ENCODE measurements around the gene FAM149A.

FAM149A gene

DNA sequence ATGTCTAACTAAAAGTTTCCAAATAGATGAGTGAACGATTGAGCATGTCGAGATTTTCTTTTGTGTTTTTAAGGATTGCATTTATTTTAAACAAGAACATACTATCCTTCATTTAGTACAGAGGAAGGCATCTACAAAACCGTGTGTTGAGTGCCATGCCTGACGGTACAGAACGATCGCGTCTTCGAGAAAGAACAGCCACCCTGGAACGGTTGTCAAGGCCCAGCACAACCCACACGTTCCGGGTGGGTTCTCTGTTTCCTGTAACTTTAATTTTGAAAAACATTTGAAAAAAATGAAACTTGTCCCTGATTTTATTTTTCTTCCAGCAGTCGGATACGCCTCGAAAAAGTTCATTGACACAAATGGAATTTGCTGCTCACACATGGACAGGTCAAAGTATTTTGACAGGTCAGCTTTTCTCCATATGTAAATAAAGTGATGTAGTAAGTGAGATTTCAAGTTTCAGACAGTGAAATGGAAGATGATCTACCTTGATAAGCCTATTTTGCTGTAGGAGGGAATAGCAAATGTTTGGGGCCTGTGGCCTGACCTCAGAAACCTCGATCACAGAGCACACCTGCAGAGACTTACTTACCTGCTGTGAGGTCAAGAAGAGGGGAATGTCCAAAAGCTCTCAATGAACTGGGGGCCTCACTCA is 62.5 kb downstream of the FAM149A start:
- DNase-seq = no peak

DNA sequence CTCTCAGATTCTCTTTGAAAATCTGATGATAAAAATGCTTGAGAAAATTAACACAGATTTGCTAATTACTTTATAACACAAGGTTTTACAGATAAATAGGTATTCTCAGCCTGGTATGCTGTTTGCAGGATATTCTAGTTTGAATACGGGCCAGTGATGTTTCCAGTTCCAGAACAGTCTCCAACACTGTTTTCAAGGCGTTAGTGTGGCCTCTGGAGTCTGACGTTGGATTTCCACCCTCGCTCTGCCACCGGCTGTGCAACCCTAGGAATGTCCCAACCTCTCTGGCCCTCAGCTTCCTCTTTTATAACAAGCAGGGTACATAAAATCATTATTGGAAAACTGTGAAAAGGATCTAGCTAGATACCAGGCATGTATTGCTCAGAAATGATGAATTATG is 63.1 kb downstream of the FAM149A start:
- DNase-seq = no peak

DNA sequence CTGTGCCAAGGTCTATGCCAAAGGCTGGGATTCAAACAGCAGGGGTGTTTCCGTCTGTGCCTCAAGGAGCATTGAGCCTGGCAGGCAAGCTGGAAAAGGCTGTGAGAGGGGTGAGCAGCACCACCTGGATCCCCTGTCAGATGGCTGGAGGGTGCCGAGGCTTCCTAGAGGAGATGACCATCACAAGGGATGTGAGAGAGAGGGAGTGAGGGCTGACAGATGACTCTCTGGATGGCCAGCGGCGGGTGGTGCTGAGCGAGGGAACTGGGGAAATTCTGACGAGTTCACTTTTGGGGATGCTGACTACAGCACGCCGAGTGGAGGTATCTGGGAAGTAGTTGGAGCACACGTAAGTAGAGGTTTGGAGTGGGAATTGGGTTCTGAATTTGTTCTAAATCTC is 64.2 kb downstream of the FAM149A start:
- no peak for DNase-seq

DNA sequence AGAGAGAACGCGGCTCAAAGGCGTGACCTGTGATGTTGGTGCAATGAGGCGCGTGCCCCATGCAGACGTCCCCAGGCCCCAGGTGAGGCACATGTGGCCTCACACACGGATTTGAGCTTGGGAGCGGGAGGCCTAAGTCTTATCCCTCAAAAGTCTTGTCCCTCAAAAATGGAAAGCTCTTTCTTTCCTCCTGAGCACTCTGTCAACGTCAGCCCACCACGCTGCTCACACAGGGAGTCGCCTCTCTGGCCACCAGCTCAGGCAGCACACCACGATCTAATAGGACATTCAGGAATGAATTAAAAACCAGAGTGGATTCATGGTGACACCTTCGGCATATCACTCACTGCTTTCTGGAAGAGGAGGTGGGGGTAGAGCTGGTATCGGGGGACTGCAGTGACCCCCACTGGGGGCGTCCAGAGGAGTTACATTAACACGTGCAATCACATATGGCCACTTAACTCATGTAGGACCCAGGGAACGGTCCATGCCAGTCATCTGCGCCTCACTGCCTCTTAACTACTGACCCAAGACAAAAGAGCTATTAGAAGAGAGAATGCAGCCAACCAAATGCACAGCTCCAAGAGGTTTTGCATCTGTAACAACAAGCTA is 64.9 kb downstream of the FAM149A start:
- no peak for DNase-seq

DNA sequence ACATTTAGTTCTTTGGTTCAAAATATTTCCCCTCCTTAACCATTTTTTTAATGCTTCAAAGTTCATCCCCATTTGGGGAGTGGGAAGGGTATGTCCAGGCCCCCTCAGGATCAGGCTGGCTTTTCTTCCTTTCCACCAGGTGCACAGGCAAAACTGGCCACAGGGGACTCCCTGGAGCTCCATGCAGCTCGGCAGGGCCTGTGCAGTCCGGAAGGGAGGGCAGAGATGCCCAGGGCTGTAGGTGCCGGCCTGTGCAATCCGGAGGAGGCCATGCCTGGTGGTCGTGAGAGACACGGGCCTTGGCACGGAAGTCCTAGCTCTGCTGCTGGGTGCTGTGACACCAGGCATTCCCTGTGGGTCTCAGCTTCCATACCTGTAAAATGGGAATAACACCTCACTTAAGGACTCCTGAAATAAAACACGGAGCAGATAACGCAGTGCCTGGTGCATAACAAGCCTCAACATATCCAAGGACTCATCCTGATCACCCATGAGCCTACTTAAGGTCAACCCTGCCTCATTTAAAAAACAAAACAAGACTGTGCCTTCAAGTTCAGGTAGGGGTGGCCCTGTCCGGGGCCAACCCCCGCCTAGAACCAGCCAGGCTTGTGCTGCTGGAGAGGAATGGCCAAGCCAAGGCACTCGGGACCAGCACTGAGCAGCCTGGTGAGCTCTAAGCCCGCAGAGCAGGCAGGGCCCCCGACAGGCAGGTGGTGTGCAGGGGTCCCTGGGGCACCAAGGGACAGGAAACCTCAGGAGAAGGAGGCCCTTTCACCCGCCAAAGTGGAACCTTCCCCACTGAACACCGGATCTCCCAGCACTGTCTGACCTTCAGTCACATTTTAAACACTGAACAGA is 65.7 kb downstream of the FAM149A start:
- DNase-seq = no peak

DNA sequence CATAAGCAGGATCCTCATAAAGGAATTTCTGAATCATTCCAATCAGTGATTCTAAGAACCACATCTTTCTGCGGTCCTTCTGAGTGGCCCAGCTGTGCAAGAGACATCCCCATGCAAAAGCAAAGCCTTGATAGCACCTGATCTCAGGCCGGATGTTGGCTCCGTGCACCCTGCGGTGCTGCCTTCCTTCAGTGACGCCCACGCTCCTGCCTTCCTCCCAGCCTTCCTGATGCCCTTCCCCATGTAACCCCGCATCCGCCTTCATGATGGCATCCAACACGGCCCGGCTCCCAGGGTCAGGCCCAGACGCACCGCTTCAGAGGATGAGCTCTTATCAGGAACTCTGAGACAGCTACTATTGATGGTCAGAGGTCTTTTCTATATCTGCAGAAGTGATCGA is 66.5 kb downstream of the FAM149A start:
- no peak for DNase-seq

DNA sequence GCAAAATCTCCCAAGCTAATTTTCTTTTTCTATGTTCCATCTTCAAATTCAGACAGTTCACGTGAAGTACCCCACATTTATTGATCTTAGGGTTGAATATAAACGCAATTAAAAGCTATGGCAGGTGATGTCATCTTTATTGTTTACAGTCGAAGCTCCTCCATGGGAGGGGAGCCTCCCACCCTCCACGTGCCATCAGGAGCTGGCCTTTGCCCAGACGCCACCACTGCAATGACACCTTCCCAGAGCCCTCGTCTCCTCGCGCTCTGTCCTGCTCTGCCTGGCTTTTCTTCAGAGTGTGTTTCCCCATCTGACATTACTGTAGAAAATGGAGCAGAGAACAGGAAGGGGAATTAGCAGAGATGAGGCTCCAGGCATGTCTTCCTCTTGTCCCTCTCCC is 68.0 kb downstream of the FAM149A start:
- no peak for DNase-seq

DNA sequence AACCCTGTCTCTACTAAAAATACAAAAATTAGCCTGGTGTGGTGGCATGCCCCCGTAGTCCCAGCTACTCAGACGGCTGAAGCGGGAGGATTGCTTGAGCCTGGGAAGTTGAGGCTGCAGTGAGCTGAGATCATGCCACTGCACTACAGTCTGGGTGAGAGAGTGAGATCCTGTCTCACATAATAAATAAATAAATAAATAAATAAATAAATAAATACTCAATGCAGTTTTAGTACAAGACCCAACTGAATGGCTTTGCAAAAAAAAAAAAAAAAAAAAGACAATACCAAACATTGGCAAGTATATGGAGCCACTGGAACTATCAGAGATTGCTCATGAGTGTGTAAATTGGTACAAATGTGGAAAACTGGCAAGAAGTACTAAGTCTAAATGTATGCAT is 83.6 kb downstream of the FAM149A start:
- no peak for DNase-seq

DNA sequence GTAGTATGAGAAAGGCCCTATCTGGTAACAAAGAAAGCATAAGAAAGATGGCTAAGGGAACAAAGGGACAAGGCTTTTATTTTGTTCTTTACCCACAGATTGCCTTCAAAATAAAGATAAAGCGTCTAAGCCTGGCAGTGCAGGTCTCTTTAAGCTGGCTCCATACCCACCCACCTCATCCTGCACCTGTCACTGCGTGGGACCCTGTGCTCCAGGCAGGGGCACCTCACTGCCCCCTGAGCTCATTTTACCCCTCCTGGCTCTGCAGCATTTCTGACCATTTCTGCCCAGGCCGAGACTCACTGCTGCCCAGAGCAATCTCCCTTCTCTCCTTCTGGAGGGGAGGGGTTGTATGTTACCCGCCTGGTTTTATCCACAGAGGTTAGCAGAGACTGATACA is 85.2 kb downstream of the FAM149A start:
- no peak for DNase-seq

DNA sequence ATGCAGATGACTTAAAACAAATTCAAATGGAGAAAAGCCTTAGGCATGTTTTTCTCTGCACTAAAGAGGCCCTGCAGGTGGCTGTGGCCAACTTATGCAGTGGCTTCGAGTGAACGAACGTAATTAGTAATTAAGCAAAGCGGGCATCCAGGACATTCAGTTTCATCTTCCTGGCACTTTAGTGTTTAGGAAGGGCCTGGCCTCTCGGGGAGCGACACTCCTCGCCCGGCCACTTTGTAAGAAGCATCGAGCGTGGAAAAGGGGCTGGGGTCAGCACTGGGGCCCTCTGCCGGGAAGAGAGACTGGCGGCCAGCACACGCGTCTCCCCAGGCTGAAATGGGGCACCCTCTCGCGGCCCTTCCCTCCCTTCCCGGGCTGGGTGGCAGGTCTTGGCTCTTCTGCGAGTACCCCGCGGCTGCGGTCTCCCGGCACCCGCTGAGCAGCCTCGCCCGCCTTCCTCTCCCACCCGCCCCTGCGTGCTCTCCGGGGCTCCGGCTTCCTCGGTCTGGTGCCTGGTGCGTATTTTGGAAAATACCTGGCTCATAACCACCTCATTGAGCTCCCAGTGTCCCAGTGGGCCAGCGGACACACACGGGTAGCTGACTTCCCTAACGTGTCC is 86.2 kb downstream of the FAM149A start:
- peak; percentile 27 for DNase-seq

DNA sequence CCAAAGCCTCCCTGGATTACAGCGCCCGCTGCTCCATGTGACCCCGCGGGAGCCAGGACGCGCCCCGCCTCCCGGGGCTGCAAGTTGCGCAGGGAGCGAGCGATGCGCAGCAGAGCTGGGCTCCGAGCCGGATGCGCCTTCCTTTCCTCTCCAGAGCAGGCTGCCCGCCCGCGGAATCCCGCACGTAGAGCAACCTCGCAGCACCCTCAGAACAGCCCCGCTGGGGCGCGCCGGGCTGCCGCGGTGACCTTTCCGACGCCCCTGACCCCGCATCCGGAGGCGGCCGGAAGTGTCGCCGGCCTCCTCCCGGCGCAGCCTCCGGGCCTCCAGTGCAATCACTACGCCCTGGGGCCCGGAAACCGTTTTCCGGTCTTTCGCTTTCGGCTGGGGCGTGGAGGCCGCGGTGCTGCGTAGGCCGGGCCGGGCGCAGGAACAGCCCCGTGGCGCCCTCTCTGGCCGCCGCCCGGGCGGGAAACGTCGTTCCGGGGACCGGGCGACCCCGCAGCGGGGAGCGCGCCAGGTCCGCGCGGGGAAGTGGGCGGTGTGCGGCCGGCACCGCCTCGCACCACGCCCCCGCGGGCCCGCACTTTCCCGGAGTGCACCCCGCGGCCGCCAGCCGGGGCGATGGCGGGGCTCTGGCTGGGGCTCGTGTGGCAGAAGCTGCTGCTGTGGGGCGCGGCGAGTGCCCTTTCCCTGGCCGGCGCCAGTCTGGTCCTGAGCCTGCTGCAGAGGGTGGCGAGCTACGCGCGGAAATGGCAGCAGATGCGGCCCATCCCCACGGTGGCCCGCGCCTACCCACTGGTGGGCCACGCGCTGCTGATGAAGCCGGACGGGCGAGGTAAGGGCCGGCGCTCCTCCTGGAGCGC is 86.9 kb downstream of the FAM149A start, which contains the start of gene CYP4V2:
CYP4V2 (plus strand) TSS at position 368 of the 866 bp plus-strand sequence; CDS start at position 625, 257 bp downstream.
- peak; percentile 37 for DNase-seq

DNA sequence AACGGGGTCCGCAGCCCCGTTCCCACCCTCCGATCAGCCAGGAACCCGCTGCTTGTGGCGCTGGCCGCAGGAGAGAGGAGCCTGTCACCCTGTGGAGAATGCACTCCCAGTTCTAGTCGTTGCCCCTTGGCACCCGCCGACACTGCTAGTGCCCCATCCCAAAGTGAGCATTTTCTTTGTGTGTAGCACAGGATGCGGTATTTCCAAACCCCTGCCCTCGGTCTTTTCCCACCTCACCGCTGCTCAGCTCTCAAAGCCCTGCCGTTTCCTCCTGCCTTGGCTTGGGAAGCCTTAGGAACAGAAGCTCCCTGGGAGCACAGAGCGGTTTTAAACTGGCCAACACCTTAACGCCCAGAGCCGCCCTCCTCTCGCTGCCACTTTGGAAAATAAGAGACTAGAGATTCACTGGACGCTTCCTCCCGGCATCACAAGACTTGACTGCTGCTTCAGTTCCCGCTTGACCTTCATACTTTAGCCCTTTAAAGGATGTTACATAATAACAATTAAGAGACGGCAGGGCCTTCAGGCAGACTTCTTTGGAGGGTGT is 87.6 kb downstream of the FAM149A start:
- peak; percentile 27 for DNase-seq

DNA sequence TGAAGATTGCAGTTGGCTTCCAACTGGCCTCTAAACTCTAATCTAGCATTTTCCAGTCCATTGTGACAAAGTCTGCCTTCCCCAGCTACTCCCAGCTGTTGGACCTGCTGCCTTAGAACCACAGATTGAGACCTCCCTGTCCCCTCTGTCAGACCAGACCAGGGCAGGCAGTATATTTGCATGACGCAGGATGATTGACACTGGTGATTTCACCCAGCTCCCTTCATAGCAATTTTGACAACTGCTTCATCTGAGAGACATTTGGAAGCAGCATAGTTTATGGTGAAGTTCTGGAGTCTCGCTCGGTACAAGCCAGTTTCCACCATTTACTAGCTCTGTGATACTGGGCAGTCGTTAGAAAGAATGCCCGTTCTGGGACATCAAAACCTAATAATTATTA is 89.3 kb downstream of the FAM149A start:
- DNase-seq = no peak

DNA sequence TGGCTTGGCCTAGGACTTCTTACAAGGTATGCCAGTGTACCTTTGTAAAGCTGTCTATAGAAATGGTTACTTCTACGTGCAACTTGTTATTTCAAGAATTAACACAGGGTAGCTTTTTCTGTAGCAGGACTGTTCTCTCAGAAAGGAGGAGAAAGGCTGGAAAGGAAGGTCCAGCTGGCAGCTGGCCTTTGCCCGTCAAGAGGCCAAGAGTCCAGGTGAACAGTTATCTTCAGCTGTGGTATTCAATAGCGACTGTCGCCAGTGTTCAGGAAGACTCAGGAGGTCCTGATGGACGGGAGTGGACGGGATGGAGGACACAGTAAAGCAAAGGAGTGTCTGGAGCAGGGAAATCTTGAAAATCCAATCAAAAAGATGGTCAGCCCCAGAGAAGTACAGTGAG is 91.6 kb downstream of the FAM149A start:
- DNase-seq = no peak

DNA sequence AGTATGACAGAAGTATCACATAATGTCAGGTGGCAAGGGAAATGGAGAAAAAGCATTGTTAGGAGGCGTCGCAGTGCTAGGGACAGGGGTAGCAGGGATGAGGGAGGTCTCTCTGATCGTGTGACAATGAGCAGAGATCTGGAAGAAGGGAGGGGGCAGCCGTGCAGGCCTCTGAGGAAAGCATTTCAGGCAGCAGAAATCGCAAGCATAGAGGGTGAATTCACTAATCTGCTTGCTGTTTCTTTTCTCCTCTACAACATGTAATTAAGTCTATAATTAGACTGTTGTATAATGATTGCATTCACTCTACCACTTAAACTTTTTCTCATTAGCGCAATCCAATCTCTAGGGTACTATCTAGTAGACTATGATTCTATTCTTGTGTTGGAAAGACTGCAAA is 96.0 kb downstream of the FAM149A start:
- DNase-seq = no peak

DNA sequence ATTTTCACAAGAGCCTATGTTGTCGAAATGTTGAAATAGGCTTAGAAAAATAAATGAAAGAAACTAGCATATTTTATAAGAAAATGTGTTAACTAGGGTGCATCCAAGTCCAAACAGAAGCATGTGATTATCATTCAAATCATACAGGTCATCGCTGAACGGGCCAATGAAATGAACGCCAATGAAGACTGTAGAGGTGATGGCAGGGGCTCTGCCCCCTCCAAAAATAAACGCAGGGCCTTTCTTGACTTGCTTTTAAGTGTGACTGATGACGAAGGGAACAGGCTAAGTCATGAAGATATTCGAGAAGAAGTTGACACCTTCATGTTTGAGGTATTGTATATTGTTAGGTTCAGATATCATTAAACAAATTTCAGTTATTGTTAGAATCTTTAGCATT is 96.5 kb downstream of the FAM149A start:
- DNase-seq = no peak

DNA sequence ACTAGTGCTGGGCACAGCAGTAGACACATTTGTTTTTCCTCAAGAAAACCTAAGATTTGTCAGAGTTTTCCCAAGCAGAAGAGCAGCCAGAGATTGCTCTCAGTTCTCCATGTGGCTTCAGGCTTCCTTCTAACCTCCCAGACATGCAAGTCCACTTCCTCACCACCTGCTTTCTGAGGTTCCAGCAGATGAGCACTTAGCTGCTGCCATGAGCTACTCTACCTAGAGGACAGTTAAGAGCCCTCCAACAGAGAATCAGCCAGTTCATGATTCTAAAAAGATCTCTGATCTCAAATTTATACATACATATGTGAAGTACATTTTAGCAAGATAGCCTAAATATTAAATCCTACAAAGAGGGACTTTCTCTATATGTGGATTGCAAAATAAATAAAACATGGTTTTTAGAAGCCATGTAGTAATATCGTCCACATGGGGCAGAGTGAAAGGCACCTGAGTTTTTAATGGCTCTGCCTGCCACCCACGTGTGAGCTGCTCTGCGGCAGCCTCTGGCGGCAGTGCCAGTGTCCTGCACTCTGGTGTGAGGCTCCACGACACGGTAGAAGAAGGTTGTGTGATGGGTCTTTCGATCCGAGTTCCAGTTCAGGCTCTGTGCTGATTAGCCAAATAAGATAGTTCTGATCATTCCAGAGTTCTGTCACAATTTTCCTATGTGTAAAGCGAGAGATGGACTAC is 97.2 kb downstream of the FAM149A start:
- peak; percentile 1 for DNase-seq

DNA sequence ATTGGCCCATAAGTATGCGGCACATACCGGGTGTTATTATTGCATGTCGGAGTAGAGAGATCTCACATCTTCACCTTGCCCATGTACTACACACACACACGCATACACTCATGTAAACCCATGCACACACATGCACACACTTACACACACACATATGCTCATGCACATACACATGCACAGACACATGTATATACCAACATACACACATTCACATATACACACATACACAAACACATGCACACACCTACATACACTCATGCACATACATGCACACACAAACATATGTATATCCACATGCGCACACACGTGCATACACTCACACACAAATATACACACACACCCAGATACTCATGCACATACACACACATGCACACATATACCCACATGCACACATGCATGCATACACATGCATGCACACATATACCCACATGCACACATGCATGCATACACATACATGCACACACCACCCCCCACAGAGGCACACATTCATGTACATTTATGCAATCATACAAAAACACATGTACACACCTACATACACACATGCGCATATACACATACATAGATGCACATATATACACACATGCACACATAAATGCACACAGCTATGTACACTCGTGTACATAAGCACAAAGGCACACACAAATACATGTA is 98.1 kb downstream of the FAM149A start:
- DNase-seq = no peak

DNA sequence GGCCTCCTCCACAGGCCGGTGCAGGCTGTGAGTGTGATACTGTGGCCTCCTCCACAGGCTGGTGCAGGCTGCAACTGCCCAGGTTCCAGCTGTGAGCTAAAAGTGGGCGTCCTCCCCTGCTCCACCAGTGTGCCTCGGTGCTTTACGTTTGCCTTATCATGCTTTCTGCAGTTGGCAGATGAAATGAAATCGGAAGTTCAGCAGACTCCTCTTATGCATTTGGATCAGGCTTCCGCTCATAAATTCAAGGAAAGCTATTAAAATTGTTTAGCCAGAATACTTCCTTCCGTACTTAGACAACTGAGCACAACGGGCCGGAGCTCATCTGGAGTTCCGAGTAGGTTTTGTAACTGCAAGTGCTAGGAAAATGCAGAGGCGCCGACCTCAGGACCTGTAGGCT is 98.9 kb downstream of the FAM149A start:
- DNase-seq = no peak

DNA sequence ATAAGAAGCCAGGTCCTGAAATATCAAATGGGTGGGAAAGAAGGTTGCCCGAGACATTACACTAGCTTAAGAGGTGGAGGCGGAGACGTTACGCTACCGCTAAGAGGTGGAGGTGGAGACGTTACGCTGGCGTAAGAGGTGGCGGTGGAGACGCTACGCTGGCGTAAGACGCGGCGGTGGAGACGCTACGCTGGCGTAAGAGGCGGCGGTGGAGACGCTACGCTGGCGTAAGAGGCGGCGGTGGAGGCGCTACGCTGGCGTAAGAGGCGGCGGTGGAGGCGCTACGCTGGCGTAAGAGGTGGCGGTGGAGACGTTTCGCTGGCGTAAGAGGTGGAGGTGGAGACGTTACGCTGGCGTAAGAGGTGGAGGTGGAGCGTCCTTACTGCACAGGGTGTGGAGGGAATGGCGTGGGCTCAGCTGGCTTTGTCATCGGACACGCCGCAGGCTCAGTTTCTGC is 99.6 kb downstream of the FAM149A start:
- no peak for DNase-seq

DNA sequence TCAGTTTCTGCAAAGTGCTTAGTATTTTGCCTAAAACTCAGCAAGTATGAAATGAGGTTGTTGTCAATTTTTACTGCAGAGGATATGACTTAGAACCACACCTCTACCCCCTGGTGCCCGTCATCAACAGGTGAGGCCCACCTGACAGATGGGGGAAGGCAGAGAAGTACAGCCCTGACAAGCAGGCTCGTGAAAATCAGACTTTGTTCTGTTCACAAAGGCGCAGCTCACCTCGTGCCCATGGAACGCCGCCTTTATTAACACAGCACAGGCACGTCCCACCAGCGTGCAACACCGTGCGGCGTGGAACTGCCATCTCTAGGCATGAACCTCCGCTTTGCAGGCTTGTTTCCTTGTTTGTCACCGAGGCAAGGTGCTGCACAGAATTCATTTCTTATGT is 100.2 kb downstream of the FAM149A start:
- no peak for DNase-seq
